NCI-H1092 (cell line): ENCODE data around the gene ATP12A.

ENCODE experiments used
- DNase-seq: peaks from one replicate; lab custom pipeline; 2025; lab: John Stamatoyannopoulos, UW

The ATP12A gene

GRCh38 chr13:24680258-24680920 is at the start of gene ATP12A:
ATP12A (plus strand) TSS chr13:24680408; CDS start chr13:24680744, 336 bp downstream.
- no peak for DNase-seq

DNA sequence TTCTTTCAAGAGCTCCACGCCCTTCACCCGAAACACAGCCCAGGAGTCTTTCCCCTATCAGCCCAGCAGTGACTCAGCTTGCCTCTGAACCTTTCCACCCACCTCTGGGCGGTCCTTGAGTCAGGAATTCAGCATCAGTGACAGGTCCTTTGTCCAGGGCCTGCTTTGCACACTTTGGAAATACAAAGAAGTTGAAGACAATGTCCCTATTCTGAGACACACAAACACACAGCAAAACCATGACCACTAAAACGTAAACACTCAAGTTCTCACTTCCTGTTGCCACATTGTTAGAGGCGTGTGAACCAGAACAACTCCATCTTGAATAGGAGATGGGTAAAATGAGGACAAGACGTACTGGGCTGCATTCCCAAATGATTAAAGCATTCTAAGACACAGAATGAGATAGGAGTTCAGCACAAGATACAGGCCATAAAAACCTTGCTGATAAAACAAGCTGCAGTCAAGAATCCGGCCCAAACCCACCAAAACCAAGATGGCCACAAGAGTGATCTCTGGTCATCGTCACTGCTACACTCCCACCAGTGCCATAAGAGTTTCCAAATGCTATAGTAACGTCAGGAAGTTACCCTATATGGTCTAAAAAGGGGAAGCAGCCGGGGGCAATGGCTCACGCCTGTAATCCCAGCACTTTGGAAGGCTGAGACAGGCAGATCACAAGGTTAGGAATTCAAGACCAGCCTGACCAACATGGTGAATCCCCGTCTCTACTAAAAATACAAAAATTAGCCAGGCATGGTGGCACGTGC is 49.2 kb upstream of the ATP12A start:
- DNase-seq, result no peak

DNA sequence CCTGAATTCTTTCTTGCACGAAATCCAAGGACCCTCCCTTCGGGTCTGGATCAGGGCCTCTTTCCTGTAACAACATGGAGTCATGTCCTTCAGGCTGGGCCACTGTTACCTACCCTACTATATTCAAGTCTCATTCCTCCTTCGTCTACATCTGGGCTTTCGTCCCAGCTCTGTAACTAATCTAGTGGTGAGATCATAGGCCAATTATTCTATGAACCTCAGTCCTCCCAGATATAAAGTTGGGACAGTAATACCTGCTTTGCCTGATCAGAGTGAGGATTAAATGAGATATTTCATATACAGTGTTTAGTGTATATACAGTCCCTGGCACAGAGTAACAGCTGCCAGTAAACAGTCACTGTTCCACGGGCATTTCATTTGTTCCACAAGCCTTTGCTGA is 48.3 kb upstream of the ATP12A start:
- no peak for DNase-seq

DNA sequence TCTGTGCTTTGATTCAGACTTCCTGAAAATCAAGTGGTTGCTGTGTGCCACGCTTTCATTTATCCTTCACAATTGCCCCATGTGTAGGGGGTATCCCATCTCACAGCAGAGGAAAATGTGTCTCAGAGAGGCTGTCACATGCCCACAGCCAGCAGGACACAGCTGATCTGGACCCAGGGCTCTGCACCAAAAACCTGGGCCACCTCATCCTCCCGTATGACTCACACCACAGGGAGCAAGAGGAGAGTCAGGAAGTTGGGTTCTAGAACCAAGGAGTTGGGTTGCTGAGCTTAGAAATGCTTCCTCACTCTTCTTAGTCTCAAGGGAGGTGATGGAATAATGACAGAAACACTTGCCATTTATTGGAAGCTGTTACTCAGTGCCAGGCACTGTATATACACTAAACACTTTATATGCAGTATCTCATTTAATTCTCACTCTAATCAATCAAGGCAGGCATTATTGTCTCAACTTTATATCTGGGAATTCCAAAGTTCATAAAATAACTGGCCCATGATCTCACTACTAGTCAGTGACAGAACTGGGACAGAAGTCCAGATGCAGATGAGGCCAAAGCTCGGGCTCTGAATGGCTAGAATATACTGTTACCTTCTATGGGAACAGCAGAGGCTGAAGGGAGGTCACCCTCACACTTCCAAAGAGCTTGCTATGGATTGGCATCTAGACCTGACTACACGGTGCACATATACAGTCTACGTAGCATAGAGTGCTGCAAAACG is 47.7 kb upstream of the ATP12A start:
- no peak for DNase-seq

DNA sequence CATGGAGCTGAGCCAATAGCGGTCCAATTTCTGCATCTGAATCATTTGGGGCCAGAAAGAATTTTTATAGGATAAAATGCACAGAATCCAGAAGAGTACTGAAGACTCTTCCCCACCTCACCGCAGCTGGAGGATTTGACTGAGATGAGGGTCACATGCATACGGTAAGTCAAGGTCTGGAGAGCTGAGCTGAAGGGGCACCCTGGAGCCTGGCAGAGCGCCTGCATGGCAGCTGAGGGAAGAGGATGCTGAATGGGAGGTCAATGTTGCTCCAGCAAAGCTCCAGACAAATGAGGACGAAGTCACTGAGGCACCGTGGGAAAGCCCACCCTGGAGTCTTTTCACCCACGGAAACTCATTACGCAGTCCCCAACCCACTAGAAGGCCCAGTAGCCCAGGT is 43.4 kb upstream of the ATP12A start:
- DNase-seq, result no peak

DNA sequence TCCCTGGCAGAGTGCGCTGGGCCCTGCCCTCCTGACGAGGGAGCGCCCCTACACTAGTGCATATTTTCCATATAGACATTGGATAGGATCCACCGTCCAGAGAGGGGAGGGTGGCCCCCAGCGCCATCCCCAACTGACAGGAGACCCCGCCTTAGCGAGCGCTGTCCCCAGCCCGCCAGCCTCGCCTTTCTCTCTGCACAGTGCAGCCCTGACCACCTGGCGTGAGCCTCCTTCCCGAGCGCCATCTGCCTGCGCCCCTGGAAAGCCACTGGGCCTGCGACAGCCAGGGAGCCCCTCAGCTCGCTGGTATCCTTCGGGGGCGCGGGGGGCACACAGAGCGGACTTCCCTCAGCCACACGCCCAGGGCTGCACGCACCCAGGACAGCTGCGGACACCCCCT is 42.1 kb upstream of the ATP12A start:
- DNase-seq, result no peak

DNA sequence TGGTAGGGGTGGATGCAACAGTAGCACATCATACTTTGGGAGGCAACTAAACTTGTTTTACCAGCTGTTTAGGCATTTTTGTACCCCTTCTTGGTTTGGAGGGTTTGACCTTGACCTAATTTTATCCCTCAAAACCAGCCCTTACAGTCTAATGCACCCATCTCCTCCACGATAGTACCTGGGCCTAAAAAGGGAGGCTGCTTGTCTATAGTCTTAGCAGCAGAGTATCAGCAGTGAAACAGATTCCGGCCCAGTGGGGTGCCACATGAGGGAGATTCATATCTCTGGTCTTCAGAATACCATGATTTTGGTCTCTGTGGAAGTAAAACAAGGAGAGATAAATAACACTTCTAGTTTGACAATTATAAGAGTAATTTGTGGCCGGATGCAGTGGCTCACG is 39.5 kb upstream of the ATP12A start:
- no peak for DNase-seq

DNA sequence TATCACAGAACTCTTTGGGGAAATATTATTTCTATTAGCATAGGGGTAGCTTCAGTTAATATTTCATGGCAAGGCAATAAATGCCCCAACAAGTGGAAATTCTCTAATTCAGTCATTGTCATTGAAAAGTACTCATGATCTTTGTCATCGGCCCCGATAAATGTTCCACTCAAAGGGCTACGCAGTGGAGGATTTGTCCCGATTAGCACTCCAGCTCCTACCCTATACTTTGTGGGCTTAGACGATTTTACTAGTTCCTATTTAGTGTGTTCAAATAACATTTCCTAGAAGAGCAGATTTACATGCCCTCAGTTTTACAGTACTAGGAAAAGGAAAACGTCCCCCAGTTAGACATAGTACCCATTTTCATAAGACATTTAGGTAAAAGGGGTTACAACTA is 38.0 kb upstream of the ATP12A start:
- no peak for DNase-seq

DNA sequence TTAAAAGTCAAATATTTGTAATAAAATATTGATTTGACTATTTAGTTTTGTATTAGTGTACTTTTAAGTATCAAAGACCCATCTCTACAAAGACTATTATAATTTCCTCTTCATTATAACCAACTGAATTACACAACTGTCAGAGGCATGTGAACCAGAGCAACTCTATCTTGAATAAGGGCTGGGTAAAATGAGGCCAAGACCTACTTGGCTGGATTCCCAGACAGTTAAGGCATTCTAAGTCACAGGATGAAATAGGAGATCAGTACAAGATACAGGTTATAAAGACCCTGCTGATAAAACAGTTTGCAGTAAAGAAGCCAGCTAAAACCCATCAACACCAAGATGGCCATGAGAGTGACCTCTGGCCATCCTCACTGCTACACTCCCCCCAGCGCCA is 36.2 kb upstream of the ATP12A start:
- no peak for DNase-seq

GRCh38 chr13:24648271-24648670 is 31.9 kb upstream of the ATP12A start:
- no peak for DNase-seq

DNA sequence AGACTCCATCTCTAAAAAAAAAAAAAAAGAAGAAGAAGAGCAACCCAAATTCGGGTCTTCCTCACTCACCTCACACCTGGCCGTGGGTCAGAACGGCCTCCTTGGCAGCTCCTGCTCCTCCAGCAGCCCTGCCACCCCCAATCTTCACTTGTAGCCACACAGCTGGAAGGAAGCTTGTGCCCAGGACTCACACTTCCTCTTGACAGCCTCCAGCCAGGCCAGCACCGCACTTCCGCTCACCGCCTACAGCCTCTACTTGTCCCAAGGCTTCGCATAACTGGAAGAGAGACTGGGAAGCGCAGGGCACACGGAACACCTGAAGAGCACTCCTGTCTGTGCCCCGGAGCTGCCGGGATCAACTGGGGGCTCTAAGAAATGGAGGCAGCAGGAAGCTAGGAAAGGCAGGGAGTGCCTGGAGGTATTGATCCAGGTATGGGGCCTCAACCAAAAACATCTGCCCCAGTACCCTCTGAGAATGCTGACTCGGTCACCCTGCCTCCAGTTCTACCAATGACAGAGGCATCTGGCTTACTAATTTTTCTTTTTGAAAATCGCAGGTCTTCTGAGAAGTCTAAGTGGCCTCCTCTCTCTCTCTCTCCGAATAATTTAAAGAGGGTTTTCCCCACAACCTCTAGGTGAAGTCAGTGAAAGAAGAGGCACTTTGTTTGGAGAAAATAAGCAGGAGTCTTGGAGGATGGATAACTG is 31.1 kb upstream of the ATP12A start:
- no peak for DNase-seq

DNA sequence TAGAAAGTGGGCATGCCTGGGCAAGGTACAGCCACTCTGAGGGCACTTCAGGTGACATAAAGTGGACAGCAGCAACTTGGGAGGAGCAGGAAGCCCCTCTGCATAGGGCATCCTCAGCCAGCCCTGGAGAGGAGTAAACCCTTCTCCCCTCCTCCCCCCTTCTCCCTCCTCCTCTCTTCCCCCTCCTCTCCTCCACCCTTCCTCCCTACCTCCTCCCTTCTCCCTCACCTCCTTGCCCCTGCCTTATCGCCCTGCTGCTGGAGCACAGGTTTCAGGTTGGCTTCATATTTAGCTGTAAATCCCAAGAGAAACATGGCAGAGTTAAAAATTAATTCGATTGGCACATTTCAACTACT is 30.5 kb upstream of the ATP12A start:
- DNase-seq, result no peak

DNA sequence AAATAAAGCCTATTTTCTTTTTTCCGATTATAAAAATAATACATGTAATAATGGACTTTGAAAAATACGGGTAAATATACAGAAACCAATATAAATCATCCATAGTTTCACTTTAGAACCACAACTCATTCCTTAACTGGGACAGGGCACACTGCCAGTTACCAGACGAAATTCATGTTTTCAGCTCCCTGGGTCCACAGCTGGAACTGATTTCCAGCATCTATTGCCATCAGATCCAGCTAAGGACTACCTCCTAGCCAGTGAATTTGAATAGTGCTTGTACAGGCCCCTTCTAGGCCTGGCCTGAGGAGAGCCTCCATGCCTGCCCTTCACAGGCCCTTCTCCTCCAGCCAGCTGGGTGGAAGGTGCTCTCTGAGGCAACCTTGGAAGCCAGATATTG is 30.0 kb upstream of the ATP12A start:
- DNase-seq, result no peak

DNA sequence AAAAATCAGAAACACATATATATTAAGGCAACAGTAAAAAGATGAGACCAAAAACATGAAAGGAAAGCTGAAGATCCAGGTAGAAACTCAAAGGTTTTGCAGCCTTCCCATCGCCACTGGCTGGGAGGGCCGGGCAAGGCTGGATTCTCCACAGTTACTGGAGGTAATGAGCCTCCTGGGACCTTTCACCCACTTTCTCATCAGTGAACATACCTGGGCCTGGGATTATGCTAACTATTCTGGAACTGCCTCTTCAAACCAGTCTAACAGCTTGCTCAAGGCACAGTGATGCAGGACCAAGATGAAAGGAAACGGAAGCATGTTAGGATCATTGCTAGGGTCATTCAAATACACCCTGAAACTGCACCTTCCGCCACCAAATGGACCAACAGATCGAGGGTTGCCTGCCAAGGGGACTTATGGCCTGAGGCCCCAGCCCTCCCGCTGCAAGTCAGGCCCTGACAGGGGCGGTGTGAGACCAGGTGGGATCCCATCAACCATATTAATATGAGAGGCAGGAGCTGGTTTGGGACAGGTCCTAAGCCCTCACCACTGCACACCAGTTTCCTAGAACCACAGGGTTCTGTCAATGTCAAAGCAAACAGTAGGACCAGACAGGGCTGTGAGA is 28.4 kb upstream of the ATP12A start:
- no peak for DNase-seq

DNA sequence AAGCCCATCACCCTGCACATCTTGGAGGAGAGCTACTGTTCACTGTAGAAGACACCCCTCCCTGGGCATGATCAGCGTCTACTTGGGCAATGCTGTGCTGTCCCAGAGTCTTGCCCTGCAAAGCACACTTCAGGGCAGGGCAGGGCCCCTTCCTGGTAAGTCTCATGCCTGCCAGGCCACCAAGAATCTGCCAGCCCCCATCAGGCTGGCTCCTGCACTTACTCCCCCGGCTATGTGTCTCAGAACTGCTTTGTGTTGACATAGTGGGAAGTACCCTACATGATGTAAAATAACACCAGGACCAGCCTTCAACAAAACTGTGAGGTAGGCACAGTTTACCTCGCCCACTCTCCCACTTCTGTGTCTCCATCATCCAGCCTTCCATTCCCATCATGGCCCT is 27.8 kb upstream of the ATP12A start:
- DNase-seq, result no peak

- DNase-seq, result no peak
Observed at GRCh38 chr13:24654741-24655140, 25.5 kb upstream of the ATP12A start.

DNA sequence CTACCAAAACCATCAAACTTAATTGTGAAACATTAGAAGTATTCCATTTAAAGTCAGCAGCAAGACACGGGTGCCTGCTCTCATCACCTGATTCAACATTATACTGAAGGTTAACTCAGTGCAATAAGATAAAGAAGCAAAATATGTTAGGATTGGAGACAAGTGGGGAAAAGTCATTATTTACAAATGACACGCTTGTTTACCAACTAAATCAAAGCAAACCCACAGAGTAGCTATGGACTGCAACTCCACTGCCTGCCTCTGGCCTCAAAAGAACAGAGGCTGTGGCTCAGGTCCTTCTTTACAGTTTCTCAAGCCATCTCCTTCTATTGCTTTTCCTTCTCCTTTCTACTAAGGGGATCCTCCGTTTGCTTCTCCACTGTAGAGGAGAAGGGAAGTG is 21.0 kb upstream of the ATP12A start:
- no peak for DNase-seq

GRCh38 chr13:24660023-24660741 is 20.0 kb upstream of the ATP12A start:
- DNase-seq, result no peak

DNA sequence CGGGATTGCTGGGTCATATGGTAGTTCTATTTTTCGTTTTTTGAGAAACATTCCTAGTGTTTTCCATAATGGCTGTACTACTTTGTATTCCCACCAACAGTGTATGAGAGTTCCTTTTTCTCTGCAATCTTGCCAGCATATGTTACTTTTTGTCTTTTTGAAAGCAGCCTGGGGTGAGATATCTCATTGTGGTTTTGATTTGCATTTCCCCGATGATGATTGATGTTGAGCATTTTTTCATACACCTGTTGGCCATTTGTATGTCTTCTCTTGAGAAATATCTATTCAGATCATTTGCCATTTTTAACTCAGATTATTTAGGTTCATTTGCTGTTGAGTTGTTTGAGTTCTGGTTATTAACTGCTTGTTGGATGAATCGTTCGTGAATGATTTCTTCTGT is 18.5 kb upstream of the ATP12A start:
- no peak for DNase-seq

DNA sequence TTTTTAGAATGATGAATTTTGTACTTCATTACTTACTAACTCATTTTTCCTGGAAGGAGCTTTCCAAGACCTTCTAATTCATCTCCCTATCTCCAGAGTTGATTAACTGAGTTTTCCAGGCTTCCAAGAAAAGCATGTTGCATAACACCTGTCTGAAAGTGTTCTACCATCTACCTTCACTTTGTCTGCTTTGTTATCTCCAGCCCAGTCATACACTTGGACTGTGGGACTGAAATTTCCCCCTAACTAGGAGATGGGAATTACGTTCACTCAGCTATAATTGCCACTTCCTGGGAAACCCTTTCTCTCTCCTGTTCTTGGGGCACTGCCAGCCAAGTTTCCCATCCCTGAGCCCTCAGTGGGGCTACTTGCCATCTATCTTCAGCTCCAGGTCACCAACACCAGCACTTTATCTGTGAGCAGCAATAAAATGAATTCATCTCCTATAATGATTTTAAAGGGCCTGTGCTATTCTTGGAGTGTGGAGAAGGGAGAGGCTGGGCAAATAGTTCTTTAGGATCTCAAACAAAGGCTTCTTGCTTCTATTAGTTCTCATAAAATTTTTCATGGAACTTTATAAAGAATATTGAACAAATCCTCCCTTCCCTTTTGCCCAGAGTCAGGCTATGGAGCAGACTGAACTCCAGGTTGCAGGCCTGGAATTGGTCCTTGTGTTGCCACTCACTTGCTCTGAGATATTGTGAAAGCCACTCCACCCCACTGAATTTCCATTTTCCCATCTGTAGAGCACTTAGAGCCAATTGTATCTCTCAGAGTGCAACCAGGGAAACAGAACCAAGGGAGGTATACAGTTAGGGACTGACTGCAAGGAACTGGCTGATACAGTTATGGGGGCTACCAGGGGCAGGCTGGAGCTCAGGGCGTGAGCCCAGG is 17.8 kb upstream of the ATP12A start:
- DNase-seq, result no peak

GRCh38 chr13:24663089-24663395 is 17.2 kb upstream of the ATP12A start:
- no peak for DNase-seq
